HepG2 (cell line): ENCODE results near the gene MGAT1. TPM values are rescaled to one million over a fixed set of nuclear protein-coding genes. Genes with fewer than 3 reads are reported as not detected.
A peak's percentile ranks its signal among the peaks of the same experiment; 100 is the strongest.

Experiments used
- GATAD2A ChIP-seq: IDR thresholded peaks from 2 replicates; pipeline ENCODE4 v1.6.1; 2016
- KLF16 ChIP-seq, 2 experiments: sonication (generic) in 1 of 2; formaldehyde crosslinking in 1 of 2; IDR thresholded peaks; 2 replicates each; pipeline versions ENCODE4 v1.6.1 to v1.8.0; 2016 to 2023; ENCODE audit warnings: missing genetic modification reagents in 2 of 2, missing compliant biosample characterization in 1 of 2
- MAFK ChIP-seq, 2 experiments: IDR thresholded peaks in 1 of 2; conservative IDR thresholded peaks in 1 of 2; 2 replicates each; pipeline ENCODE4 v1.6.1; 2011; ENCODE audit warnings: improper control_type of control experiment in 2 of 2, low read length in 2 of 2
- MIXL1 ChIP-seq: IDR thresholded peaks from 2 replicates; pipeline ENCODE4 v1.6.1; 2016
- NKX3-1 ChIP-seq: sonication (generic); formaldehyde crosslinking; IDR thresholded peaks from 2 replicates; pipeline ENCODE4 v1.5.0; 2020; ENCODE audit warnings: missing genetic modification reagents
- PPARG ChIP-seq: conservative IDR thresholded peaks from 2 replicates; pipeline ENCODE4 v1.6.1; 2016; ENCODE audit warnings: missing biosample characterization, missing genetic modification reagents
- SKIL ChIP-seq: sonication (generic); formaldehyde crosslinking; IDR thresholded peaks from 2 replicates; pipeline ENCODE4 v1.8.0; 2022; ENCODE audit warnings: missing genetic modification reagents, mild to moderate bottlenecking, moderate library complexity, borderline replicate concordance
- SMC3 ChIP-seq: IDR thresholded peaks from 2 replicates; pipeline ENCODE4 v1.6.1; 2011; ENCODE audit warnings: low read length, improper control_type of control experiment
- STAG1 ChIP-seq: sonication (generic); formaldehyde crosslinking; IDR thresholded peaks from 2 replicates; pipeline ENCODE4 v1.4.0; 2020; ENCODE audit warnings: missing genetic modification reagents
- ZNF574 ChIP-seq: sonication (generic); formaldehyde crosslinking; IDR thresholded peaks from 2 replicates; pipeline ENCODE4 v1.4.0; 2020; ENCODE audit warnings: missing genetic modification reagents
- polyA plus RNA-seq, 8 experiments: library from polyadenylated mRNA; depleted of rRNA in 3 of 8; stranded (reverse) in 7 of 8; unstranded in 1 of 8; fragments of >200 nt; fragmentation: Illumina TruSeq in 4 of 8; extraction: Trizol in 4 of 8; gene quantifications; 2 replicates each; pipeline versions ENCODE4 v1.2.1 to v1.2.3, GENCODE V29; 2011 to 2016; ENCODE audit warnings: low read depth in 4 of 8, missing spikeins in 1 of 8, mixed read lengths in 1 of 8; ENCODE audit not compliant: insufficient read depth in 1 of 8
- total RNA-seq, 5 experiments: library from RNA; depleted of rRNA; stranded (reverse); fragments of >200 nt; fragmentation: Illumina TruSeq; extraction: Trizol; gene quantifications; 2 replicates each; pipeline ENCODE4 v1.2.3, GENCODE V29; 2016; ENCODE audit warnings: low read depth in 1 of 5

Gene MGAT1
- total and polyA plus RNA-seq, 2 of the 13 experiments (the other 11 are each of a cell fraction or from before 2014, with no cell fraction given): 50.1 to 55.3 TPM

DNA sequence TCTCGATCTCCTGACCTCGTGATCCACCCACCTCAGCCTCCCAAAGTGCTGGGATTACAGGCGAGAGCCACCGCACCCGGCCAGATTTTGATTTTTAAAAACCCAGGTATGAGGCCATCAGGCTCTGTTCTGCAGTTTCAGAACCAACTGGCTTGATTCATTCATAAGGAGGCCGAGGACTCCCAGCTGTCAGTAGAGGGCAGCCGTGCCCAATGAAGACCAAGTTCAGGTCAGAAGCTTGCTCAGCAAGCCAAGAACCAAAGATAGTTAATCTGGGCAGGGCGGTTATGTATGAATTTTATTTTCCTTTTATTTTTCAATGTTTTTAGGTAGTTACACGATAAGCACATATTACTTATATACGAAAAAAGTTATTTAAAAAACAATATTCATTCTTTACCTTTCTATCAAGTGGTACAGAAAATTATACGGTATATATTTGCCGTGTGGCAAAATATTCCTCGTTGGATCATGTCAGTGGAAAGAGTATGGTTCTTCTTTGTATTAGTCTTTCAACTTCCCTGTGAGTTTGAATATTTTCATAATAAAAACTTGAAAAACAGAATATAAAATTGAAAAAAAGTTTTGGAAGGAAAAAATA, 18.0 kb downstream of the MGAT1 start (continued):
- TF ChIP-seq KLF16 (CRISPR knock-in tag; IDR thresholded peaks at IDR 0.05) (0 out of 4 replicates have a peak, but pooled peaks of 1 of the 2 experiments have one; percentile 39), MAFK (conservative IDR thresholded peaks at IDR 0.05 in 1 of 2, IDR thresholded peaks at IDR 0.05 in 1 of 2; ENCODE audit: low read length in 2 of 2) (0 out of 4 replicates have a peak, but pooled peaks of 1 of the 2 experiments have one; percentile 12), STAG1 (CRISPR knock-in tag) (peak; percentile 85), ZNF574 (CRISPR knock-in tag) (0 out of 2 replicates have a peak, but pooled peaks have one; percentile 14), MIXL1 (0 out of 2 replicates have a peak, but pooled peaks have one; percentile 14), SKIL (CRISPR knock-in tag) (no peak), NKX3-1 (CRISPR knock-in tag) (no peak), PPARG (CRISPR knock-in tag) (0 out of 2 replicates have a peak, but pooled peaks have one; percentile 34), SMC3 (peak; percentile 70), GATAD2A (CRISPR knock-in tag) (0 out of 2 replicates have a peak, but pooled peaks have one; percentile 12)
